H9 (cell line): Measurements from ENCODE around the gene PREX1. TPM values are rescaled to one million over a fixed set of nuclear protein-coding genes. Genes with fewer than 3 reads are reported as not detected.

Source experiments
- DNase-seq: peaks from one replicate; pipeline ENCODE4 v3.0.0-alpha.2; 2017
- H2AFZ ChIP-seq: one replicate; pipeline ENCODE4 v1.6.1; 2013; ENCODE audit warnings: mild to moderate bottlenecking, low read length, control low read depth, moderate library complexity
- H2AK5ac ChIP-seq: 2 replicates; pipeline ENCODE4 v1.6.1; 2013; ENCODE audit warnings: low read length, control low read depth, mixed read lengths; ENCODE audit not compliant: insufficient read length
- H2BK120ac ChIP-seq: one replicate; pipeline ENCODE4 v1.6.1; 2013; ENCODE audit warnings: low read depth, mild to moderate bottlenecking, low read length, control low read depth, inconsistent platforms; ENCODE audit not compliant: poor library complexity, severe bottlenecking
- H2BK12ac ChIP-seq: 2 replicates; pipeline ENCODE4 v1.6.1; 2013; ENCODE audit warnings: low read length, control low read depth, mixed read lengths, low read depth; ENCODE audit not compliant: insufficient read length
- H2BK15ac ChIP-seq: 2 replicates; pipeline ENCODE4 v1.6.1; 2013; ENCODE audit warnings: low read depth, low read length, control low read depth
- H2BK20ac ChIP-seq: one replicate; pipeline ENCODE4 v1.6.1; 2013; ENCODE audit warnings: low read depth, mild to moderate bottlenecking, low read length, control low read depth, inconsistent platforms; ENCODE audit not compliant: poor library complexity, severe bottlenecking
- H2BK5ac ChIP-seq: 2 replicates; pipeline ENCODE4 v1.6.1; 2013; ENCODE audit warnings: low read length, control low read depth, mixed read lengths; ENCODE audit not compliant: insufficient read length
- H3K14ac ChIP-seq: 2 replicates; pipeline ENCODE4 v1.6.1; 2013; ENCODE audit warnings: low read length, control low read depth; ENCODE audit not compliant: insufficient read depth
- H3K18ac ChIP-seq: 2 replicates; pipeline ENCODE4 v1.6.1; 2013; ENCODE audit warnings: low read depth, mild to moderate bottlenecking, mixed read lengths, low read length, control low read depth; ENCODE audit not compliant: insufficient read length
- H3K23ac ChIP-seq: 2 replicates; pipeline ENCODE4 v1.6.1; 2013; ENCODE audit warnings: low read length, control low read depth, mixed read lengths, low read depth; ENCODE audit not compliant: insufficient read length
- H3K23me2 ChIP-seq: 2 replicates; pipeline ENCODE4 v1.6.1; 2013; ENCODE audit warnings: low read depth, mild to moderate bottlenecking, mixed read lengths, low read length, control low read depth; ENCODE audit not compliant: insufficient read length, poor library complexity, severe bottlenecking
- H3K27ac ChIP-seq: 2 replicates; pipeline ENCODE4 v1.5.1; 2013; ENCODE audit warnings: low read length, control low read depth, mixed read lengths, low read depth; ENCODE audit not compliant: insufficient read length
- H3K27me3 ChIP-seq: 2 replicates; pipeline ENCODE4 v1.6.1; 2013; ENCODE audit warnings: low read length, control low read depth, inconsistent platforms; ENCODE audit not compliant: insufficient read depth
- H3K4ac ChIP-seq: 2 replicates; pipeline ENCODE4 v1.6.1; 2013; ENCODE audit warnings: low read depth, mild to moderate bottlenecking, control low read depth, inconsistent platforms, low read length, moderate library complexity
- H3K4me1 ChIP-seq: 2 replicates; pipeline ENCODE4 v1.6.1; 2013; ENCODE audit warnings: low read length, control low read depth, inconsistent platforms; ENCODE audit not compliant: insufficient read depth
- H3K4me2 ChIP-seq: 2 replicates; pipeline ENCODE4 v1.6.1; 2013; ENCODE audit warnings: low read length, control low read depth, mixed read lengths; ENCODE audit not compliant: insufficient read length, insufficient read depth
- H3K56ac ChIP-seq: 2 replicates; pipeline ENCODE4 v1.6.1; 2013; ENCODE audit warnings: low read depth, mild to moderate bottlenecking, mixed read lengths, low read length, control low read depth; ENCODE audit not compliant: insufficient read length
- H3K79me1 ChIP-seq: 2 replicates; pipeline ENCODE4 v1.6.1; 2013; ENCODE audit warnings: low read depth, mild to moderate bottlenecking, moderate library complexity, low read length, control low read depth, inconsistent platforms; ENCODE audit not compliant: insufficient read depth, poor library complexity, severe bottlenecking
- H3K79me2 ChIP-seq: 2 replicates; pipeline ENCODE4 v1.6.1; 2013; ENCODE audit warnings: low read length, control low read depth, inconsistent platforms; ENCODE audit not compliant: insufficient read depth
- H3K9ac ChIP-seq: 2 replicates; pipeline ENCODE4 v1.6.1; 2013; ENCODE audit warnings: low read length, control low read depth, mixed read lengths; ENCODE audit not compliant: insufficient read length; ENCODE audit errors: extremely low read depth
- H3K9me3 ChIP-seq: one replicate; pipeline ENCODE4 v1.6.1; 2013; ENCODE audit warnings: low read depth, low read length, inconsistent platforms; ENCODE audit not compliant: control insufficient read depth
- H3T11ph ChIP-seq: one replicate; pipeline ENCODE4 v1.6.1; 2013; ENCODE audit warnings: mild to moderate bottlenecking, low read length, control low read depth, inconsistent platforms
- H4K20me1 ChIP-seq: one replicate; pipeline ENCODE4 v1.6.1; 2013; ENCODE audit not compliant: control insufficient read depth, insufficient read length, insufficient read depth
- H4K5ac ChIP-seq: 2 replicates; pipeline ENCODE4 v1.6.1; 2013; ENCODE audit warnings: low read depth, mild to moderate bottlenecking, mixed read lengths, low read length, control low read depth; ENCODE audit not compliant: insufficient read length
- H4K8ac ChIP-seq: replicated peaks from 2 replicates; pipeline ENCODE4 v1.6.1; 2013; ENCODE audit warnings: low read length, control low read depth, mixed read lengths, low read depth; ENCODE audit not compliant: insufficient read length
- H4K91ac ChIP-seq: 2 replicates; pipeline ENCODE4 v1.6.1; 2013; ENCODE audit warnings: low read depth, mild to moderate bottlenecking, moderate library complexity, mixed read lengths, low read length, control low read depth; ENCODE audit not compliant: insufficient read length
- H3K27ac Mint-ChIP-seq, 3 experiments: 2 replicates in 2 of 3; 3 replicates in 1 of 3; pipeline ENCODE4 v1.8.0; 2020 to 2021; ENCODE audit warnings: mixed read lengths in 3 of 3, mild to moderate bottlenecking in 1 of 3, moderate library complexity in 1 of 3
- H3K27me3 Mint-ChIP-seq: 2 replicates; pipeline ENCODE4 v1.8.0; 2021; ENCODE audit warnings: low read depth, mild to moderate bottlenecking, moderate library complexity, mixed read lengths
- H3K36me3 Mint-ChIP-seq, 3 experiments: 2 replicates in 2 of 3; 3 replicates in 1 of 3; pipeline ENCODE4 v1.8.0; 2020 to 2021; ENCODE audit warnings: low read depth in 3 of 3, mixed read lengths in 3 of 3; ENCODE audit not compliant: insufficient read depth in 1 of 3
- H3K4me1 Mint-ChIP-seq, 2 experiments: 2 replicates each; pipeline ENCODE4 v1.8.0; 2020; ENCODE audit warnings: mixed read lengths in 2 of 2
- H3K4me3 Mint-ChIP-seq, 2 experiments: 2 replicates in 1 of 2; 3 replicates in 1 of 2; pipeline ENCODE4 v1.8.0; 2020 to 2021; ENCODE audit warnings: mild to moderate bottlenecking in 2 of 2, mixed read lengths in 2 of 2, moderate library complexity in 1 of 2
- H3K9me3 Mint-ChIP-seq, 2 experiments: 2 replicates in 1 of 2; 3 replicates in 1 of 2; pipeline ENCODE4 v1.8.0; 2020; ENCODE audit warnings: mild to moderate bottlenecking in 2 of 2, mixed read lengths in 2 of 2, moderate library complexity in 1 of 2
- CTCF ChIP-seq: fragments of 200-600 bp; sonication (generic); conservative IDR thresholded peaks from 3 replicates; pipeline ENCODE4 v1.8.0; 2021; ENCODE audit warnings: antibody characterized with exemption, mild to moderate bottlenecking
- WGBS: extraction: QIAGEN DNeasy Blood & Tissue Kit; methylation state at CpG from one replicate; pipeline ENCODE4 v1.1.7; 2013; ENCODE audit warnings: missing lambda C conversion rate, low lambda C conversion rate, mixed read lengths; ENCODE audit not compliant: insufficient read length; ENCODE audit errors: extremely low coverage; 5-methylcytosine and 5-hydroxymethylcytosine counted together
- total RNA-seq: library from RNA; stranded (reverse); gene quantifications from 2 replicates; pipeline ENCODE4 v1.2.1, GENCODE V29; 2021

Gene PREX1
- total RNA-seq, 1 experiment from 2014 or later: 6.6 TPM

GRCh38 chr20:48766961-48767960 lies 60.5 kb downstream of the PREX1 start:
- H3K23me2 ChIP-seq: no peaks in the 10 kb centered on the region
- Mint-ChIP-seq H3K27ac (peak overlapping the region in 1 of 3 experiments; percentile 17; a peak in 1 of 7 replicates), H3K36me3 (peaks cover 4 to 18% (median 8%) of the 10 kb centered on the region in 3 experiments; a peak in 6 of 7 replicates), H3K27me3 (no peaks in the 10 kb centered on the region; the same call in 1 of the 2 replicates), H3K4me3 (no peak overlapping the region), H3K9me3 (peaks cover 16 to 19% of the 10 kb centered on the region in 2 experiments), H3K4me1 (peaks cover 29 to 31% of the 10 kb centered on the region in 2 experiments)
- no peaks in the 10 kb centered on the region for H4K20me1 ChIP-seq
- H3K79me1 ChIP-seq: no peaks in the 10 kb centered on the region
- no peak overlapping the region for H2BK12ac ChIP-seq
- no peaks in the 10 kb centered on the region for H3K4me1 ChIP-seq
- H3K27me3 ChIP-seq: no peaks in the 10 kb centered on the region
- H3K79me2 ChIP-seq: no peaks in the 10 kb centered on the region
- no peak overlapping the region for H3K4me2 ChIP-seq
- no peak overlapping the region for H4K8ac ChIP-seq
- H4K91ac ChIP-seq: no peak overlapping the region
- H3K4ac ChIP-seq: no peak overlapping the region
- H3K9me3 ChIP-seq: no peaks in the 10 kb centered on the region
- no peak overlapping the region for H3K14ac ChIP-seq
- no peak overlapping the region for H2AK5ac ChIP-seq
- no peak overlapping the region for H2AFZ ChIP-seq
- H3K23ac ChIP-seq: no peak overlapping the region
- no peak overlapping the region for H3K9ac ChIP-seq
- no peak overlapping the region for H4K5ac ChIP-seq
- H2BK15ac ChIP-seq: no peak overlapping the region
- H2BK5ac ChIP-seq: no peak overlapping the region
- no peak overlapping the region for H3T11ph ChIP-seq
- no peak for DNase-seq
- H3K18ac ChIP-seq: no peak overlapping the region
- no peak overlapping the region for H2BK120ac ChIP-seq
- H3K56ac ChIP-seq: no peak overlapping the region
- H2BK20ac ChIP-seq: no peak overlapping the region
- no peak overlapping the region for H3K27ac ChIP-seq
- TF ChIP-seq CTCF: no peak
- WGBS: no CpG with 5 or more reads among the region's 27 CpGs
